Endothelial cell of umbilical vein (primary cell): ENCODE results near the gene TIMM29. TPM values are rescaled to one million over a fixed set of nuclear protein-coding genes. Genes with fewer than 3 reads are reported as not detected.

ENCODE experiments used
- BruUV-seq: library from RNA; stranded (reverse); fragments of 400-500 nt; replicated peaks from 2 replicates; lab custom pipeline; 2021; lab: Mats Ljungman, UMichigan
- CTCF ChIA-PET: fragments of 300-600, 350-600 bp; sonication (Branson Sonifier 250); formaldehyde crosslinking; loops from one replicate; lab custom pipeline; 2021; ENCODE audit warnings: antibody characterized with exemption, inconsistent platforms; lab: Charles Lee
- POLR2A ChIA-PET: fragments of 300-600, 350-600 bp; sonication (Branson Sonifier 250); formaldehyde crosslinking; loops from one replicate; lab custom pipeline; 2021; ENCODE audit warnings: antibody characterized with exemption, inconsistent platforms; lab: Charles Lee
- DNase-seq: peaks from one replicate; pipeline ENCODE4 v3.0.0-alpha.2; 2011; ENCODE audit warnings: low read depth, low spot score
- FAIRE-seq: peaks from 2 replicates; lab custom pipeline; 2011; peaks lifted over from hg19 to GRCh38; lab: Jason Lieb, UNC
- H2AFZ ChIP-seq: 2 replicates; pipeline ENCODE4 v1.6.0; 2012; ENCODE audit warnings: low read depth, low read length, control low read depth, inconsistent platforms
- H3K27ac ChIP-seq: 2 replicates; pipeline ENCODE4 v1.5.1; 2011; ENCODE audit warnings: low read depth, mild to moderate bottlenecking, control low read depth, low read length, moderate library complexity; ENCODE audit not compliant: insufficient read depth
- H3K27me3 ChIP-seq, 2 experiments: 2 replicates each; pipeline versions ENCODE4 v1.6.0 to v1.6.1; 2011; ENCODE audit warnings: low read length in 2 of 2, mixed read lengths in 1 of 2; ENCODE audit not compliant: control insufficient read depth in 2 of 2, insufficient read depth in 2 of 2
- H3K36me3 ChIP-seq, 2 experiments: 2 replicates in 1 of 2; 3 replicates in 1 of 2; pipeline ENCODE4 v1.5.1; 2011; ENCODE audit warnings: low read length in 2 of 2, mild to moderate bottlenecking in 1 of 2, moderate library complexity in 1 of 2; ENCODE audit not compliant: control insufficient read depth in 2 of 2, insufficient read depth in 2 of 2; ENCODE audit errors: extremely low read depth in 1 of 2
- H3K4me1 ChIP-seq: 3 replicates; pipeline ENCODE4 v1.5.1; 2011; ENCODE audit warnings: mild to moderate bottlenecking, low read length; ENCODE audit not compliant: control insufficient read depth, insufficient read depth; ENCODE audit errors: extremely low read depth
- H3K4me2 ChIP-seq: 2 replicates; pipeline ENCODE4 v1.6.1; 2011; ENCODE audit warnings: low read length, control low read depth, mixed read lengths; ENCODE audit not compliant: insufficient read depth
- H3K4me3 ChIP-seq, 3 experiments: fragments of 200-600 bp in 1 of 3; sonication (generic), shearing (Covaris generic) in 1 of 3; replicated peaks in 1 of 3; 2 replicates each; pipeline ENCODE4 v1.5.1; 2011 to 2016; ENCODE audit warnings: control low read depth in 3 of 3, low read length in 3 of 3, mild to moderate bottlenecking in 2 of 3, inconsistent platforms in 1 of 3, low read depth in 1 of 3, moderate library complexity in 1 of 3; ENCODE audit not compliant: insufficient read depth in 1 of 3
- H3K79me2 ChIP-seq: 2 replicates; pipeline ENCODE4 v1.6.0; 2012; ENCODE audit warnings: low read length, inconsistent platforms; ENCODE audit not compliant: control insufficient read depth, insufficient read depth
- H3K9ac ChIP-seq: replicated peaks from 2 replicates; pipeline ENCODE3; 2011; ENCODE audit warnings: low read length, control low read depth; ENCODE audit not compliant: insufficient read depth; ENCODE audit errors: extremely low read depth
- H3K9me1 ChIP-seq: replicated peaks from 3 replicates; pipeline ENCODE4 v1.6.0; 2011; ENCODE audit warnings: mild to moderate bottlenecking, low read length; ENCODE audit not compliant: control insufficient read depth, insufficient read depth; ENCODE audit errors: extremely low read depth
- H3K9me3 ChIP-seq: replicated peaks from 2 replicates; pipeline ENCODE4 v1.5.1; 2012; ENCODE audit warnings: low read length, inconsistent platforms; ENCODE audit not compliant: control insufficient read depth, insufficient read depth
- H4K20me1 ChIP-seq: replicated peaks from 2 replicates; pipeline ENCODE3; 2011; ENCODE audit warnings: mild to moderate bottlenecking, low read length; ENCODE audit not compliant: control insufficient read depth, insufficient read depth; ENCODE audit errors: extremely low read depth
- CTCF ChIP-seq, 2 donors: IDR thresholded peaks; 1 replicate in 1 of 2; 2 replicates in 1 of 2; pipeline ENCODE4 v1.5.1; 2011; ENCODE audit warnings: low read length in 2 of 2, mild to moderate bottlenecking in 2 of 2, moderate library complexity in 2 of 2, control low read depth in 1 of 2, inconsistent platforms in 1 of 2, low read depth in 1 of 2; ENCODE audit not compliant: insufficient read depth in 1 of 2; ENCODE audit errors: extremely low read depth in 1 of 2
- EZH2 ChIP-seq: IDR thresholded peaks from 2 replicates; pipeline ENCODE4 v1.6.1; 2012; ENCODE audit warnings: borderline replicate concordance, low read depth, mild to moderate bottlenecking, moderate library complexity, low read length, inconsistent platforms; ENCODE audit not compliant: severe bottlenecking
- FOS ChIP-seq: IDR thresholded peaks from 2 replicates; pipeline ENCODE4 v1.6.1; 2011; ENCODE audit warnings: mild to moderate bottlenecking, low read length, moderate library complexity, borderline replicate concordance; ENCODE audit not compliant: insufficient read depth
- GATA2 ChIP-seq: IDR thresholded peaks from 2 replicates; pipeline ENCODE4 v1.7.0; 2011; ENCODE audit warnings: low read depth, mild to moderate bottlenecking, moderate library complexity, mixed read lengths, low read length; ENCODE audit not compliant: insufficient read length, insufficient read depth
- JUN ChIP-seq: IDR thresholded peaks from 2 replicates; pipeline ENCODE4 v1.6.1; 2011; ENCODE audit warnings: borderline replicate concordance, low read depth; ENCODE audit not compliant: insufficient read length, insufficient read depth
- MAX ChIP-seq: IDR thresholded peaks from 2 replicates; pipeline ENCODE4 v1.6.1; 2011; ENCODE audit not compliant: insufficient read depth, insufficient read length
- MYC ChIP-seq: IDR thresholded peaks from one replicate; pipeline ENCODE4 v1.6.1; 2011; ENCODE audit warnings: mild to moderate bottlenecking, low read depth, low read length
- POLR2A ChIP-seq: IDR thresholded peaks from 2 replicates; pipeline ENCODE4 v1.6.1; 2012; ENCODE audit warnings: low read depth, mild to moderate bottlenecking, control low read depth, low read length
- POLR2AphosphoS5 ChIP-seq: IDR thresholded peaks from 2 replicates; pipeline ENCODE4 v1.6.1; 2012; ENCODE audit warnings: low read depth, mild to moderate bottlenecking, control low read depth, low read length, moderate library complexity; ENCODE audit not compliant: insufficient read depth
- dilution Hi-C: fragments of 300-500 bp; cut with MboI; formaldehyde crosslinking; loops from one replicate; pipeline ENCODE4 v1.15.0; 2019; ENCODE audit warnings: low sequenced_read_pairs; ENCODE audit not compliant: extremely low pct_ligation_motif_present
- intact Hi-C: fragments of 100-400 bp; cut with micrococcal nuclease; formaldehyde crosslinking; loops from one replicate; pipeline ENCODE4 v1.10.0; 2022
- polyA plus RNA-seq, 4 experiments: library from polyadenylated mRNA; depleted of rRNA in 3 of 4; stranded (reverse) in 3 of 4; unstranded in 1 of 4; fragments of >200 nt; gene quantifications; 2 replicates each; pipeline versions ENCODE4 v1.2.1 to v1.2.3, GENCODE V29; 2011 to 2012; ENCODE audit warnings: missing spikeins in 1 of 4
- total RNA-seq: library from RNA; stranded (reverse); gene quantifications from 2 replicates; pipeline ENCODE4 v1.2.3, GENCODE V29; 2021

Gene TIMM29
- total and polyA plus RNA-seq, 2 donors (not counting 3 experiments of a cell fraction or from before 2014, with no cell fraction given): 10.7 to 20.6 TPM

- intact Hi-C loops (no loop called here), dilution Hi-C loops (no loop called here)
- Histone ChIP-seq H3K9me3 (no peaks in the 10 kb centered on the region), H3K4me1 (no peaks in the 10 kb centered on the region), H3K27ac (no peak overlapping the region), H3K4me3 (no peak overlapping the region), H3K9me1 (no peaks in the 10 kb centered on the region), H4K20me1 (no peaks in the 10 kb centered on the region), H3K4me2 (no peak overlapping the region), H3K79me2 (peaks cover 24% of the 10 kb centered on the region), H3K36me3 (no peaks in the 10 kb centered on the region), H3K9ac (no peak overlapping the region), H2AFZ (no peak overlapping the region), H3K27me3 (no peaks in the 10 kb centered on the region)
- ChIA-PET CTCF (interaction anchor here (0.7 to 2.5 kb wide), 6 partner anchors 11 to 60 kb away, joined by 3 to 9 read pairs (median 4); no protein-coding TSS in a partner anchor), POLR2A (no interaction called here)
- no peak for TF ChIP-seq MAX
- no peak for TF ChIP-seq POLR2AphosphoS5
- TF ChIP-seq MYC: no peak
- TF ChIP-seq POLR2A: no peak
- TF ChIP-seq CTCF (IDR thresholded peaks at IDR 0.05; ENCODE audit: extremely low read depth in 1 of 2, insufficient read depth in 1 of 2, low read depth in 1 of 2, low read length in 2 of 2): no peak
- no peak for TF ChIP-seq EZH2
- TF ChIP-seq FOS: no peak
- no peak for TF ChIP-seq JUN
- TF ChIP-seq GATA2: no peak
- DNase-seq (no peak), FAIRE-seq (no peak)
- BruUV-seq: no TSS peak
Observed at GRCh38 chr19:10899151-10899653, 29.4 kb upstream of the TIMM29 start.
